Omental fat pad (tissue), 4 donors: ENCODE data around the gene TRAPPC3L. TPM values are rescaled to one million over a fixed set of nuclear protein-coding genes. Genes with fewer than 3 reads are reported as not detected.

Source experiments
- ATAC-seq: fragments of 150-250 bp; one replicate; pipeline ENCODE4 v1.9.1; 2016; ENCODE audit warnings: mild to moderate bottlenecking, moderate library complexity; ENCODE audit not compliant: low FRiP score
- DNase-seq: peaks from one replicate; pipeline ENCODE4 v3.0.0-alpha.2; 2019; ENCODE audit warnings: low spot score
- CTCF ChIP-seq, 3 donors: fragments of 450-650 bp; IDR thresholded peaks; one replicate each; pipeline ENCODE4 v1.5.1; 2016 to 2017; ENCODE audit warnings: antibody characterized with exemption in 3 of 3, mild to moderate bottlenecking in 3 of 3, moderate library complexity in 2 of 3
- total RNA-seq, 4 donors: library from RNA; depleted of rRNA; stranded (reverse); fragments of >200 nt; gene quantifications; one replicate each; pipeline ENCODE4 v1.1.0, GENCODE V29; 2016

TRAPPC3L gene
- total RNA-seq, 4 donors from 2014 or later = 0.63 TPM; not detected in 3

GRCh38 chr6:116452531-116452930 is 93.0 kb downstream of the TRAPPC3L start:
- TF ChIP-seq CTCF (IDR thresholded peaks at IDR 0.05) = no peak
- DNase-seq = no peak
- ATAC-seq = no peak

GRCh38 chr6:116451916-116452315 is 93.6 kb downstream of the TRAPPC3L start:
- TF ChIP-seq CTCF (IDR thresholded peaks at IDR 0.05) = no peak

GRCh38 chr6:116450769-116451740 is 94.4 kb downstream of the TRAPPC3L start:
- no peak for ATAC-seq
- no peak for TF ChIP-seq CTCF (IDR thresholded peaks at IDR 0.05)
- DNase-seq = no peak

More at GRCh38 chr6:116451916-116452315, 93.6 kb downstream of the TRAPPC3L start:
- no peak for ATAC-seq
- no peak for DNase-seq

- TF ChIP-seq CTCF (IDR thresholded peaks at IDR 0.05) = no peak
- DNase-seq = no peak
- peak; percentile 13 for ATAC-seq
Measured at GRCh38 chr6:116450185-116450710, 95.2 kb downstream of the TRAPPC3L start.

GRCh38 chr6:116449565-116449964 is 95.9 kb downstream of the TRAPPC3L start:
- no peak for DNase-seq
- ATAC-seq = no peak
- TF ChIP-seq CTCF (IDR thresholded peaks at IDR 0.05) = no peak

- peak; percentile 89 for ATAC-seq
- no peak for TF ChIP-seq CTCF (IDR thresholded peaks at IDR 0.05)
- DNase-seq = no peak
Measured at GRCh38 chr6:116447496-116448011, 97.9 kb downstream of the TRAPPC3L start.
